ENCODE data around the gene SP7.
"Not testable (repeated sequence)": the region's sequence is repeated elsewhere in the genome, so short reads cannot be mapped to it uniquely, and the experiment has no call there.

Gene SP7

GRCh38 chr12:53299101-53299453, 37.1 kb downstream of the SP7 start:
- Histone ChIP-seq H3K36me3 (ENCODE audit: control insufficient read depth in 5 of 5, insufficient read depth in 5 of 5, low read length in 5 of 5) (peaks cover 4 to 33% (median 23%) of the 10 kb centered on the region in 5 donors), H3K4me1 (ENCODE audit: control insufficient read depth in 5 of 5, insufficient read depth in 5 of 5, low read length in 5 of 5) (peaks cover 12 to 69% (median 48%) of the 10 kb centered on the region in 5 donors), H3K9me3 (ENCODE audit: control insufficient read depth in 5 of 5, low read length in 5 of 5) (no peaks in the 10 kb centered on the region), H3K27me3 (ENCODE audit: control insufficient read depth in 5 of 5, insufficient read depth in 4 of 5, low read length in 5 of 5) (no peaks in the 10 kb centered on the region), H3K4me3 (ENCODE audit: low read depth in 1 of 5, low read length in 5 of 5) (peak overlapping the region; percentile 26 to 93 (median 85)), H3K27ac (ENCODE audit: low read depth, low read length) (peak overlapping the region; percentile 94), H3K9ac (ENCODE audit: low read length in 5 of 5) (peak overlapping the region in 4 of 5 donors; percentile 38 to 70 (median 44))

DNA sequence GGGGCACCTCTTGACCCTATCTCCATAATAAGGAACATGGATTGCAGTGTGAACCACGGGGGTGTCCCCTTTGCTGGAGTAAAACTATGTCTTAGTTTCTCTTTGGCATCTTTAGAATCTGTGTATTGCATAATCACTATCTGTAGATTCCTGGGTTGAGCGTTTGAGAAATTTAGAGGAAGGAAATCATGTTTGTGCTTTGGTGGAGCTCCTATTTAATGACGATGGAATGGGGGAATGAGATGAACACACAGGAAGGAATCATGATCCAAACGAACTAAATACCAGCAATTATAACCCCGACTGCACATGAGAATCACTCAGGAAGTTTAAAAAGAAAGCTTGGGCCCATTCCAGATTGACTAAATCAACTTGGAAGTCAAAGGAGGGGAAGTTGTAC, 38.0 kb downstream of the SP7 start:
- Histone ChIP-seq H3K27me3 (ENCODE audit: control insufficient read depth in 5 of 5, insufficient read depth in 4 of 5, low read length in 5 of 5) (no peaks in the 10 kb centered on the region), H3K4me1 (ENCODE audit: control insufficient read depth in 5 of 5, insufficient read depth in 5 of 5, low read length in 5 of 5) (peaks cover 12 to 69% (median 48%) of the 10 kb centered on the region in 5 donors), H3K9me3 (ENCODE audit: control insufficient read depth in 5 of 5, low read length in 5 of 5) (no peaks in the 10 kb centered on the region), H3K9ac (ENCODE audit: low read length in 5 of 5) (peak overlapping the region in 3 of 5 donors; percentile 15 to 70 (median 47)), H3K4me3 (ENCODE audit: low read depth in 1 of 5, low read length in 5 of 5) (no peak overlapping the region), H3K27ac (ENCODE audit: low read depth, low read length) (peak overlapping the region; percentile 94), H3K36me3 (ENCODE audit: control insufficient read depth in 5 of 5, insufficient read depth in 5 of 5, low read length in 5 of 5) (peaks cover 4 to 28% (median 19%) of the 10 kb centered on the region in 5 donors)

GRCh38 chr12:53297106-53297505, 39.0 kb downstream of the SP7 start:
- peaks cover 4 to 18% (median 11%) of the 10 kb centered on the region in 5 donors for H3K36me3 ChIP-seq (ENCODE audit: control insufficient read depth in 5 of 5, insufficient read depth in 5 of 5, low read length in 5 of 5)
- H3K9ac ChIP-seq (ENCODE audit: low read length in 5 of 5): peak overlapping the region in 2 of 5 donors; percentile 49 to 93
- peak overlapping the region; percentile 94 for H3K27ac ChIP-seq (ENCODE audit: low read depth, low read length)
- not testable (repeated sequence) for H3K27me3 ChIP-seq (ENCODE audit: control insufficient read depth in 5 of 5, insufficient read depth in 4 of 5, low read length in 5 of 5); H3K4me3 ChIP-seq (ENCODE audit: low read depth in 1 of 5, low read length in 5 of 5); H3K9me3 ChIP-seq (ENCODE audit: control insufficient read depth in 5 of 5, low read length in 5 of 5)
- H3K4me1 ChIP-seq (ENCODE audit: control insufficient read depth in 5 of 5, insufficient read depth in 5 of 5, low read length in 5 of 5): peaks cover 10 to 65% (median 48%) of the 10 kb centered on the region in 5 donors

DNA sequence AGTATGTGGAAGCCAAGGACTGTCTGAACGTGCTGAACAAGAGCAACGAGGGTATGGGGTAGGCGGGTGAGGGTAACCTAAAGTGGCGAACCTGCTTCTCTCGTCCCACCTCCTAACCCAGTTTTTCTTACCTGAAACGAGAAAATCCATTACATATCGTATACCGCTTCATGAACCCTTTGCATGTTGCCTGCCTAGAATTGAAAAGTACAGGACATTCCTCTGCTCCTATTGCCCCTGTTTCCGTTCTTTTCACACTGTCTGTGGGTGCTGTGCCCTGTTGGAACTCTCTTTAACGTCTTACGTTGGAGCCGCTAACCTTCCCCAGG, 40.3 kb downstream of the SP7 start:
- Histone ChIP-seq H3K9ac (ENCODE audit: low read length in 5 of 5) (peak overlapping the region; percentile 93 to 100 (median 99)), H3K4me3 (ENCODE audit: low read depth in 1 of 5, low read length in 5 of 5) (peak overlapping the region; percentile 90 to 97 (median 96)), H3K36me3 (ENCODE audit: control insufficient read depth in 5 of 5, insufficient read depth in 5 of 5, low read length in 5 of 5) (peaks cover 4 to 11% (median 7%) of the 10 kb centered on the region in 5 donors), H3K27ac (ENCODE audit: low read depth, low read length) (peak overlapping the region; percentile 94), H3K27me3 (ENCODE audit: control insufficient read depth in 5 of 5, insufficient read depth in 4 of 5, low read length in 5 of 5) (no peaks in the 10 kb centered on the region), H3K4me1 (ENCODE audit: control insufficient read depth in 5 of 5, insufficient read depth in 5 of 5, low read length in 5 of 5) (peaks cover 10 to 59% (median 48%) of the 10 kb centered on the region in 5 donors), H3K9me3 (ENCODE audit: control insufficient read depth in 5 of 5, low read length in 5 of 5) (no peaks in the 10 kb centered on the region)

GRCh38 chr12:53295070-53295890, 40.9 kb downstream of the SP7 start, which contains the start of gene PFDN5:
Gene PFDN5, plus strand, starts transcription at chr12:53295542. Its CDS starts 26 bp downstream, at chr12:53295568.
- Histone ChIP-seq H3K27me3 (ENCODE audit: control insufficient read depth in 5 of 5, insufficient read depth in 4 of 5, low read length in 5 of 5) (no peaks in the 10 kb centered on the region), H3K36me3 (ENCODE audit: control insufficient read depth in 5 of 5, insufficient read depth in 5 of 5, low read length in 5 of 5) (peaks cover 4 to 11% (median 7%) of the 10 kb centered on the region in 5 donors), H3K27ac (ENCODE audit: low read depth, low read length) (peak within 1 kb of the TSS; percentile 94), H3K4me3 (ENCODE audit: low read depth in 1 of 5, low read length in 5 of 5) (peak within 1 kb of the TSS; percentile 90 to 97 (median 96)), H3K4me1 (ENCODE audit: control insufficient read depth in 5 of 5, insufficient read depth in 5 of 5, low read length in 5 of 5) (peaks cover 7 to 54% (median 42%) of the 10 kb centered on the region in 5 donors), H3K9me3 (ENCODE audit: control insufficient read depth in 5 of 5, low read length in 5 of 5) (no peaks in the 10 kb centered on the region), H3K9ac (ENCODE audit: low read length in 5 of 5) (peak within 1 kb of the TSS; percentile 93 to 100 (median 99))

GRCh38 chr12:53292426-53292825, 43.7 kb downstream of the SP7 start:
- Histone ChIP-seq H3K36me3 (ENCODE audit: control insufficient read depth in 5 of 5, insufficient read depth in 5 of 5, low read length in 5 of 5) (peaks cover 0 to 3% (median 0%) of the 10 kb centered on the region in 5 donors), H3K4me3 (ENCODE audit: low read depth in 1 of 5, low read length in 5 of 5) (no peak overlapping the region), H3K27ac (ENCODE audit: low read depth, low read length) (no peak overlapping the region), H3K9me3 (ENCODE audit: control insufficient read depth in 5 of 5, low read length in 5 of 5) (no peaks in the 10 kb centered on the region), H3K9ac (ENCODE audit: low read length in 5 of 5) (no peak overlapping the region), H3K4me1 (ENCODE audit: control insufficient read depth in 5 of 5, insufficient read depth in 5 of 5, low read length in 5 of 5) (peaks cover 3 to 47% (median 31%) of the 10 kb centered on the region in 5 donors), H3K27me3 (ENCODE audit: control insufficient read depth in 5 of 5, insufficient read depth in 4 of 5, low read length in 5 of 5) (no peaks in the 10 kb centered on the region)

DNA sequence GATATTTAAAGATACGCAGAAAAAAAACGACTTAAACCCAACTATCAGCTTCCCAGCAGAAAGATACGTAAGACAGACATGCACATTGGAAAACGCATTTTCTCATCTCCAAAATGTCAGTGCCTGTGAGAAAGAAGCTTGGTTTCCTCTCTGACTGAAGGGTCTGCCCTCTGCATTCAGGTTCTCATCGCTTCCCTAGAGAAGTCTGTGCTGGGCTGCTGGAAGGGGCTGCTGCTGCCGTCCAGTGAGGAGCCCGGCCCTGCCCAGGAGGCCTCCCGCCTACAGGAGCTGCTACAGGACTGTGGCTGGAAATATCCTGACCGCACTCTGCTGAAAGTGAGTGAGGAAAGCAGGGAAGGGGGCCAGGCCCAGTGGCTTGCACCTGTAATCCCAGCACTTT, 45.5 kb downstream of the SP7 start:
- H3K27me3 ChIP-seq (ENCODE audit: control insufficient read depth in 5 of 5, insufficient read depth in 4 of 5, low read length in 5 of 5): no peaks in the 10 kb centered on the region
- H3K4me3 ChIP-seq (ENCODE audit: low read depth in 1 of 5, low read length in 5 of 5): no peak overlapping the region
- H3K27ac ChIP-seq (ENCODE audit: low read depth, low read length): no peak overlapping the region
- H3K4me1 ChIP-seq (ENCODE audit: control insufficient read depth in 5 of 5, insufficient read depth in 5 of 5, low read length in 5 of 5): peaks cover 3 to 37% (median 13%) of the 10 kb centered on the region in 5 donors
- no peaks in the 10 kb centered on the region for H3K9me3 ChIP-seq (ENCODE audit: control insufficient read depth in 5 of 5, low read length in 5 of 5)
- H3K36me3 ChIP-seq (ENCODE audit: control insufficient read depth in 5 of 5, insufficient read depth in 5 of 5, low read length in 5 of 5): peaks cover 0 to 3% (median 0%) of the 10 kb centered on the region in 5 donors
- H3K9ac ChIP-seq (ENCODE audit: low read length in 5 of 5): no peak overlapping the region

- Histone ChIP-seq H3K9ac (ENCODE audit: low read length in 5 of 5) (no peak overlapping the region), H3K27ac (ENCODE audit: low read depth, low read length) (no peak overlapping the region), H3K4me3 (ENCODE audit: low read depth in 1 of 5, low read length in 5 of 5) (peak overlapping the region in 1 of 5 donors; percentile 27), H3K36me3 (ENCODE audit: control insufficient read depth in 5 of 5, insufficient read depth in 5 of 5, low read length in 5 of 5) (peaks cover 0 to 3% (median 0%) of the 10 kb centered on the region in 5 donors), H3K4me1 (ENCODE audit: control insufficient read depth in 5 of 5, insufficient read depth in 5 of 5, low read length in 5 of 5) (peaks cover 3 to 29% (median 10%) of the 10 kb centered on the region in 5 donors), H3K9me3 (ENCODE audit: control insufficient read depth in 5 of 5, low read length in 5 of 5) (no peaks in the 10 kb centered on the region), H3K27me3 (ENCODE audit: control insufficient read depth in 5 of 5, insufficient read depth in 4 of 5, low read length in 5 of 5) (no peaks in the 10 kb centered on the region)
Observed at GRCh38 chr12:53289891-53290290, 46.3 kb downstream of the SP7 start.

DNA sequence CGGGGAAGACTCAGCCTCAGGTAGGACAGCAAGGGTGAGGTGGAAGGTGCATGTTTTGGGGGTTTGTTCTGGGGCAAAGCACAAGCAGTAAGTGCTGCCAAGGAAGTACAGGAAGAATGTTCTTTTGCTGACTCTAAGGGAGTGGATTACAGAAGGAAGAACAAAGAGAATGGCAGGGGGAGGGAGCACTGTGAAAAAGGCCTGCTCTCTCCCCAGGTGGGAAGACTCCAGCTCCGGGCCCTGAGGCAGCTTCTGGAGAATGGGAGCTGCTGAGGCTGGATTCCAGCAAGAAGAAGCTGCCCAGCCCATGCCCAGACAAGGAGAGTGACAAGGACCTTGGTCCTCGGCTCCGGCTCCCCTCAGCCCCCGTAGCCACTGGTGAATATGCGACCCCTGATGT, 47.8 kb downstream of the SP7 start:
- Histone ChIP-seq H3K4me3 (ENCODE audit: low read depth in 1 of 5, low read length in 5 of 5) (no peak overlapping the region), H3K27me3 (ENCODE audit: control insufficient read depth in 5 of 5, insufficient read depth in 4 of 5, low read length in 5 of 5) (no peaks in the 10 kb centered on the region), H3K36me3 (ENCODE audit: control insufficient read depth in 5 of 5, insufficient read depth in 5 of 5, low read length in 5 of 5) (peaks cover 0 to 3% (median 0%) of the 10 kb centered on the region in 5 donors), H3K9me3 (ENCODE audit: control insufficient read depth in 5 of 5, low read length in 5 of 5) (no peaks in the 10 kb centered on the region), H3K27ac (ENCODE audit: low read depth, low read length) (no peak overlapping the region), H3K9ac (ENCODE audit: low read length in 5 of 5) (no peak overlapping the region), H3K4me1 (ENCODE audit: control insufficient read depth in 5 of 5, insufficient read depth in 5 of 5, low read length in 5 of 5) (peaks cover 3 to 25% (median 6%) of the 10 kb centered on the region in 5 donors)

DNA sequence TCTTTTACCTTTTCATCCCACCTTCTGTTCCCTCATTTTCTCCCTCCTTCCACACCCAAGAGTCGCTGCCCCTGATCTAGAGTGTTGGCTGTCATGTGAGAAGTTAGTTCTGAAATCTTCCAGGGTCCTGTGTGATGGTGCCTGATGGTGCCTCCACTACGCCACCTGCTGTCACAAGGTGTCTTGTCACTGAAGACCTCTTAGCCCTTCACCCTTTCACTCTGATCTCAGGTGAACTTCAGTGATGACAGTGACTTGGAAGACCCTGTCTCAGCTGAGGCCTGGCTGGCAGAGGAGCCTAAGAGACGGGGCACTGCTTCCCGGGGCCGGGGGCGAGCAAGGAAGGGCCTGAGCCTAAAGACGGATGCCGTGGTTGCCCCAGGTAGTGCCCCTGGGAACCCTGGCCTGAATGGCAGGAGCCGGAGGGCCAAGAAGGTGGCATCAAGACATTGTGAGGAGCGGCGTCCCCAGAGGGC, 48.4 kb downstream of the SP7 start:
- no peak overlapping the region for H3K4me3 ChIP-seq (ENCODE audit: low read depth in 1 of 5, low read length in 5 of 5)
- H3K9me3 ChIP-seq (ENCODE audit: control insufficient read depth in 5 of 5, low read length in 5 of 5): no peaks in the 10 kb centered on the region
- no peak overlapping the region for H3K27ac ChIP-seq (ENCODE audit: low read depth, low read length)
- H3K36me3 ChIP-seq (ENCODE audit: control insufficient read depth in 5 of 5, insufficient read depth in 5 of 5, low read length in 5 of 5): peaks cover 0 to 2% (median 0%) of the 10 kb centered on the region in 5 donors
- H3K4me1 ChIP-seq (ENCODE audit: control insufficient read depth in 5 of 5, insufficient read depth in 5 of 5, low read length in 5 of 5): peaks cover 3 to 25% (median 6%) of the 10 kb centered on the region in 5 donors
- no peaks in the 10 kb centered on the region for H3K27me3 ChIP-seq (ENCODE audit: control insufficient read depth in 5 of 5, insufficient read depth in 4 of 5, low read length in 5 of 5)
- no peak overlapping the region for H3K9ac ChIP-seq (ENCODE audit: low read length in 5 of 5)
